SW 1271 (cell line): ENCODE results near the gene BCL11A.

Experiments
- DNase-seq, 2 experiments: peaks; one replicate each; lab custom pipeline; 2025; lab: John Stamatoyannopoulos, UW

The BCL11A gene

GRCh38 chr2:60525899-60526298 lies 27.6 kb downstream of the BCL11A start:
- no peak for DNase-seq

GRCh38 chr2:60524874-60525273 lies 28.6 kb downstream of the BCL11A start:
- DNase-seq = no peak

DNA sequence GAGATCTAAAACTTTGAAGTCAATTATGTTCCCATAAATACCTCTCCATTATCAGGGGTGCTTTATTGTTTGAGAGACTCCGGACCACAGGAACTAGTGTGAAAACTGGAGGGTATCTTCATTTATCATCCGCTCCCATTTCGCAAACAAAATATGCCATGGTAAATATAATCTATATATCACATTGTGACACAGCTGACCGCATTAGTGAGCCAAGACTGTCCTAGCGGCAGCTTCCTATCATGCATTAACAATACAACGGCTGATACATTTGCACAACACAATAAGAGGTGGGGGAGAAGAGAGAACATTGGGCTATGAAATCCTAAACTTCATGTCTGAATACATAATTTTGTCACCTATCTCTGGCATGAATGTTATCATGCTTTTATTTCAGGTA lies 29.5 kb downstream of the BCL11A start:
- no peak for DNase-seq

- DNase-seq = no peak
Measured at GRCh38 chr2:60522462-60522861, 31.0 kb downstream of the BCL11A start.

GRCh38 chr2:60521626-60522025 lies 31.8 kb downstream of the BCL11A start:
- DNase-seq = no peak

DNA sequence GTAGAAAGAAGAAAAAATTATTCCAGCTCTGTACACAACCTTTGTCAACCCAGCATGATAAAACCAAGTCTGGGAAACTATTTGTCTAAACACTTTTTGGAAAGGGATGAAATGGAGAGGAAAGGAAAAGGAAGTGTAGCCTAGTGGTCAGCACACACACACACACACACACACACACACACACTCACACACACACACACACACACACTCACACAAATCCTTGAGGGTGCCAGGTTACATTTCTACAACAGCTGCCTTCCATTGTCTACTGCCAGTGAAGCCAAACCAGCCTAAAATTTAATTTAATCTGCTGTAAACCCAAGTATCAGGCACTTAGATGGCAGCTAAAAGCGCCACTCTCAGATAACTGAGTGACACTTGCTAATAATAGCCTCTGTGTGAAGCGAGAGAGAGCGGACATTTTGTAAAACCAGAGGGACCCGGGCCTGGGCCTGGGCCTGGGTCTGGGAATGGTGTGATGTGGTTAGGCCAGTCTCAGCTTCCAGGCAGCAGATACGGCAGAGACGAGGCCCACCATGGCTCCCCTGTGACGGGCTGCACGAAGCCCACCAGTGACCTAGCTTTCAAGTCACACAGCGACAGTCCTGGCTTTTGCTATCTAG lies 32.4 kb downstream of the BCL11A start:
- DNase-seq = no peak

GRCh38 chr2:60520151-60520876 lies 33.1 kb downstream of the BCL11A start:
- DNase-seq = no peak

- DNase-seq = no peak
Measured at GRCh38 chr2:60519231-60519863, 34.1 kb downstream of the BCL11A start.

DNA sequence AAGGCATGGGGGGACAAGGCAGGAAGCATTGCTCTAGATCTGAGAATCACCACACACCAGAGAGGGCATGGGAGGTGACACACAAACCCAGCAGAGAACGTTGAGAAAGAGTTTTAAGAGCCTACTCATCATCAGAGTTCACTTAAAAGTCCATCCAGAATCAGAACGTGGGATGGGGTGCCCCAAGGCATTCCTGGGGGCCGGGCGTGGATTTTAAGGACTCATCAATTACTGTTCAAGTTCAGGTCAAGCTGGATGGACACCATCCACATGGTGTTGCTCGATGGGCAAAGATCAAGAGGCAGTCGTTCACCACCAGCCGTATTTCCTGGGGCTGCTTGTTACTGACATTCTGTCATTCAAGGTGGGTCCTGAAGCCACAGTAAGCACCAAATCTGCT lies 34.9 kb downstream of the BCL11A start:
- no peak for DNase-seq

DNA sequence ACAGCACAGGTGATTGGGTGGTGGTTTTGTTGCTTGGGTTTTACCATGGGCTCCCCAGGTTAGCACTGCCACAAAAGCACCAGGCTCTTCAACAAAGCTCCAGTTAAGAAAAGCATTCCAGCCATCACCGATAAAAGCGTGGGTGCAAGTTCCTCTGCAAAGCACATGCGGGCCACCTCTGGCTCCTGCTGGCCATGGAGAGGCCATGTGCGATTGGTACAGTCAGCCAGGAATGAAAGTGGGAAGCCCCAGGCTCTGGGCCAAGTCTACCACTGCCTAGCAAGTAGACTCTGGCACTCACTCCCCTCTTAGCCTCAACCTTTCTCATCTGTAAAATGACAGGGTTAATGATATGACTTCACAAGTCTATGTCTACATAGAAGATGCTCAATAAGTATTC lies 36.0 kb downstream of the BCL11A start:
- no peak for DNase-seq

- DNase-seq = no peak
Measured at GRCh38 chr2:60516826-60517225, 36.6 kb downstream of the BCL11A start.

DNA sequence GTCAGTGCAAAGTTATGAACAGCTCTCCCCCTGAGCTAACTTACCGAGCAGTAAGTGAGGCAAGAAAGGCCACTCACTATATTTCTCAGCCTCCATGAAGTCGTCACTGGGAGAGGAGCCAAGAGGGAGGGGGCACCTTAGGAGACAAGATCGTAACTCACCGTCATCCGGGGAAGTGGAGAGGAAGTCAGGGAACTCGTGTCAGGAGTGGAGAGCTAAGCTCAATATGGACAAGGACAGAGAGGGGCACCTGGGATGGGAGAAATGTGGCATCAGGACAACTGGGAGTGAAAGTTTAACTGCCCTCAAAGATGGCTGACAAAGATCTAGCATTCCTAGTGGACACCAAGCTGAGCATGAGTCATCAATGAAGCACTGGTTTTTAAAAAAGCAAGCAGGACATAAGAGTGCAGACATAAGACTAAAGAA lies 37.1 kb downstream of the BCL11A start:
- DNase-seq = no peak

DNA sequence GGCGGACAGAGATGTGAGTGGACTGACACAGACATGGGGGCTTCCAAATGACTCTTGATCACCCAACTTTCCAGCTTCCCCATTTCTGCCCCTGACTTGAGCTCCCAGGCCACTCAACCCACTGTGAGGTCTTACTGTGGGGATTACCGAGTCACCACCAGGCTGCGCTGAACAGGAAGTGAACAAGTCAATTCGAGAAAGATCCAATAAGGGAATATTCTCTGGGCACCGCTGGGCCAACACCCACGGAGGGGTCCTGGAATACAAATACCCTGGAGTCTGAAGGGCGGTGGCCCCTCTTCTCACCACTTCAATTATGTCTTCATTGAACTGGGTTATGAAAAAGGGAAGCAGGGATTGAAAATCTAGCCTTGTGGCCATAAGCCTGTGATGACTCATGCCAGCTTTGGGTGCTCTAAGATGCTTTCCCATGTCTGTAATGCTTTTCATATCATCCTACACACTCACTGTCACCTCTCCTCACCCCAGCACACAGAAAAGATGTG lies 37.7 kb downstream of the BCL11A start:
- DNase-seq = no peak

- no peak for DNase-seq
Measured at GRCh38 chr2:60513996-60514395, 39.5 kb downstream of the BCL11A start.

DNA sequence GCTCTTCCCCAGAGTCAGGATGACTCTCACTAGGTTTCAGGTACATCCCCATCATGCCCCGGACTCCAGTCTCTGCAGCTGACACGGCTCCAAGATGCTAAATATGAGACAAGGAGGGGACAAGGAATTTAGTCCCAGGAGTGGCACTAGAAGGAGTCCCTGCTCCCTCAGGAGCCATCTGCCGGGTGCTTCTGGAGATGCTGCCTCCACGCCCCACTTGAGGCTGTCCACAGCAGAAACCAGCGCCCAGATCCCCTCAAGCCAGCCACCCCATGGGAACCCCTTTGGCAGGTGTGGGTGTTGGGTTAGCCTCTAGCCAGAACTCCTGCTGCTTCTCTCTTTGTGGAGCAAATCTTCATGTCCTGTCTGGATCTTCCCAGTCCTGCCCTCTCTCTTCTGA lies 40.3 kb downstream of the BCL11A start:
- no peak for DNase-seq

- no peak for DNase-seq
Measured at GRCh38 chr2:60512641-60513040, 40.8 kb downstream of the BCL11A start.

- DNase-seq = no peak
Measured at GRCh38 chr2:60512062-60512622, 41.3 kb downstream of the BCL11A start.

- no peak for DNase-seq
Measured at GRCh38 chr2:60510713-60511112, 42.7 kb downstream of the BCL11A start.

DNA sequence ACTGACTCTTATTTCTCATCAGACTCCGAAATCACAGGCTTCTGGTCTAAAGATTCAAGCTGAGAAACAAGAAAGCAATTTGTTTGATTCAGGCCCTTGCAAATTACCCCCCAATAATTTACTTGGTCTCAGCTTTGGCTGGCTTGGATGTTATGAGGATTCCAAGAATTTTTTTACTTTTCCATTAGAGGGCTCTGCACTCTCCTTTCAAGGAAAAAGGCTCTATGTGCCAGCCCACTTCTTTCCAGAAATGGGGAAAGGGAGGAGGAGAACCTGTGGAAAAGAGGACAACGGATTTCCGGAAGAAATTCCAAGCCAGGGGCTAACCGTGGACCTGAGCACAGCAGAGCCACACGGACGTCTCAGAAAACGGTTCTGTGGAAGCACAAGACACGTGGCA lies 44.4 kb downstream of the BCL11A start:
- no peak for DNase-seq

DNA sequence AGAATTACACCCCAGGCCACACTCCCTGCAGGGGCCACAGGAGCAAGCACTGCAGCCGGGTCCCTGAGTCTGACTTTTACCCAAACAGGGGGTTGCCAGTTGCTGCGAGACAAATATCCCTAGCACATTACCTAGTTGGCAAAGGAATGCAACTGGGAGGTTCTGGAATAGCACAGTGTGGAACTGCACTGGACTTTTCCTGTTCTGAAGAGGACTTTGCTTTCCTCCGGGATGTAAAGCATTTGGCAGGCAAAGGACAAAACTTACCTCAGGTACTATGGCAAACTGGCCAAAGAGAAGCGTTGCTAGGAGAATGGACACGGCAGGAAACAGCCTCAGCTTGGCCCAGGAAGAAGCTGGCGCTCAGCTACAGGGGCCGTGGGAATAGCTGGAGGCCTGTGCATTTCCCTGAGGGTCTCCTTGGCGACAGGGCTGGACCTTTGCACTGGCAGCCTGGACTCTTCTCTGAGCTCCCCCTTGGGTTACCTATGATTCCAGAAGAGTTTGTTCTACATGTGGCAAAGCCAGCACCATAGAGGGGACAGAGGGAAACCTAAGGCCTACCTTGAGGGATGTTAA lies 45.0 kb downstream of the BCL11A start:
- DNase-seq = no peak

GRCh38 chr2:60507211-60507965 lies 46.1 kb downstream of the BCL11A start:
- DNase-seq = no peak

- no peak for DNase-seq
Measured at GRCh38 chr2:60505880-60506260, 47.6 kb downstream of the BCL11A start.
